Right lobe of liver (tissue), 6 donors: ENCODE data around the gene DBH. TPM values are rescaled to one million over a fixed set of nuclear protein-coding genes. Genes with fewer than 3 reads are reported as not detected.
A peak's percentile ranks its signal among the peaks of the same experiment; 100 is the strongest.

Experiments used
- ATAC-seq, 4 donors: fragments of 200-7000 bp; cut with Tn5 transposase; one replicate each; pipeline ENCODE4 v1.9.1; 2020; ENCODE audit warnings: mild to moderate bottlenecking in 4 of 4, moderate library complexity in 4 of 4
- DNase-seq, 3 donors: peaks; one replicate each; pipeline ENCODE4 v3.0.0-alpha.2; 2020
- H3K27ac ChIP-seq, 3 donors: fragments of 200-600 bp; one replicate each; pipeline ENCODE4 v1.8.0; 2022
- H3K27me3 ChIP-seq, 2 donors: fragments of 200-600 bp; one replicate each; pipeline ENCODE4 v1.8.0; 2022
- H3K36me3 ChIP-seq, 4 donors: fragments of 200-600 bp; sonication (generic) in 1 of 4; one replicate each; pipeline versions ENCODE4 v1.5.1 to v1.8.0; 2017 to 2022; ENCODE audit warnings: control low read depth in 1 of 4
- H3K4me1 ChIP-seq, 4 donors: fragments of 200-600 bp; sonication (generic) in 1 of 4; one replicate each; pipeline versions ENCODE4 v1.5.1 to v1.8.0; 2017 to 2022; ENCODE audit warnings: control low read depth in 1 of 4
- H3K4me3 ChIP-seq, 3 donors: fragments of 200-600 bp; one replicate each; pipeline ENCODE4 v1.8.0; 2022
- H3K9me3 ChIP-seq, 4 donors: fragments of 200-600 bp; sonication (generic) in 1 of 4; one replicate each; pipeline versions ENCODE4 v1.5.1 to v1.8.0; 2017 to 2022; ENCODE audit warnings: control low read depth in 1 of 4
- POLR2A ChIP-seq: fragments of 450-650 bp; IDR thresholded peaks from one replicate; pipeline ENCODE4 v1.6.1; 2017; ENCODE audit warnings: antibody characterized with exemption, mild to moderate bottlenecking
- WGBS: methylation state at CpG from one replicate; pipeline ENCODE4 v1.1.6; 2018; ENCODE audit warnings: low coverage, low lambda C conversion rate; ENCODE audit not compliant: insufficient coverage; ENCODE audit errors: missing lambda C conversion rate; 5-methylcytosine and 5-hydroxymethylcytosine counted together
- intact Hi-C, 2 donors: fragments of 100-400 bp; cut with DNase I; formaldehyde crosslinking; loops; one replicate each; pipeline versions ENCODE4 v1.11.2 to v1.14.1; 2022
- total RNA-seq, 6 experiments: library from RNA; depleted of rRNA in 2 of 6; stranded (reverse); fragments of >200 nt in 2 of 6; fragmentation: NEBNext Ultra II Directional in 3 of 6; extraction: Animal tissue kit (Norgen Biotek cat#: 25700) in 3 of 6; gene quantifications; one replicate each; pipeline versions ENCODE4 v1.1.0 to v1.2.4, GENCODE V29; 2016 to 2023
- TF ChIP-seq, protein P1 (sequence below), 4 donors: fragments of 200-600 bp in 3 of 4; fragments of 450-650 bp in 1 of 4; IDR thresholded peaks; one replicate each; pipeline versions ENCODE4 v1.5.1 to v1.8.0; 2016 to 2022; ENCODE audit warnings: antibody characterized with exemption in 4 of 4, mild to moderate bottlenecking in 2 of 4
- donor health status: DM: no; HTN: yes; CAD: no.
- donor health status: DM: no; HTN: no; CAD: no.
- donor health status: DM: no; HTN: no; CAD: no.
- donor health status: DM: no; HTN: yes; CAD: no.
- donor health status: DM: no; HTN: yes; CAD: no.

DBH gene
- total RNA-seq, 6 experiments from 2014 or later = 1.2 to 12.9 (median 5.7) TPM

GRCh38 chr9:133636902-133637301, 739 bp downstream of the DBH start:
- intact Hi-C loops = no loop called here
- ATAC-seq = no peak
- Histone ChIP-seq H3K4me1 (no peaks in the 10 kb centered on the region), H3K4me3 (peak overlapping the region in 1 of 3 donors; percentile 4), H3K36me3 (no peaks in the 10 kb centered on the region), H3K27me3 (no peaks in the 10 kb centered on the region), H3K27ac (no peak overlapping the region), H3K9me3 (no peaks in the 10 kb centered on the region)
- no peak for TF ChIP-seq POLR2A
- TF ChIP-seq, protein P1, sequence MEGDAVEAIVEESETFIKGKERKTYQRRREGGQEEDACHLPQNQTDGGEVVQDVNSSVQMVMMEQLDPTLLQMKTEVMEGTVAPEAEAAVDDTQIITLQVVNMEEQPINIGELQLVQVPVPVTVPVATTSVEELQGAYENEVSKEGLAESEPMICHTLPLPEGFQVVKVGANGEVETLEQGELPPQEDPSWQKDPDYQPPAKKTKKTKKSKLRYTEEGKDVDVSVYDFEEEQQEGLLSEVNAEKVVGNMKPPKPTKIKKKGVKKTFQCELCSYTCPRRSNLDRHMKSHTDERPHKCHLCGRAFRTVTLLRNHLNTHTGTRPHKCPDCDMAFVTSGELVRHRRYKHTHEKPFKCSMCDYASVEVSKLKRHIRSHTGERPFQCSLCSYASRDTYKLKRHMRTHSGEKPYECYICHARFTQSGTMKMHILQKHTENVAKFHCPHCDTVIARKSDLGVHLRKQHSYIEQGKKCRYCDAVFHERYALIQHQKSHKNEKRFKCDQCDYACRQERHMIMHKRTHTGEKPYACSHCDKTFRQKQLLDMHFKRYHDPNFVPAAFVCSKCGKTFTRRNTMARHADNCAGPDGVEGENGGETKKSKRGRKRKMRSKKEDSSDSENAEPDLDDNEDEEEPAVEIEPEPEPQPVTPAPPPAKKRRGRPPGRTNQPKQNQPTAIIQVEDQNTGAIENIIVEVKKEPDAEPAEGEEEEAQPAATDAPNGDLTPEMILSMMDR (IDR thresholded peaks at IDR 0.05) = no peak
- 83% methylated on average over 7 of the region's 12 CpGs for WGBS
- no peak for DNase-seq

- H3K27ac ChIP-seq = no peak overlapping the region
- peak overlapping the region in 1 of 3 donors; percentile 4 for H3K4me3 ChIP-seq
- no peaks in the 10 kb centered on the region for H3K9me3 ChIP-seq
- H3K36me3 ChIP-seq = no peaks in the 10 kb centered on the region
- intact Hi-C loops = no loop called here
- DNase-seq (no peak), ATAC-seq (no peak)
- 83% methylated on average over 5 of the region's 12 CpGs for WGBS
- H3K27me3 ChIP-seq = no peaks in the 10 kb centered on the region
- no peaks in the 10 kb centered on the region for H3K4me1 ChIP-seq
- TF ChIP-seq, protein P1 (IDR thresholded peaks at IDR 0.05) = no peak
- no peak for TF ChIP-seq POLR2A
These were observed 1.4 kb downstream of the DBH start for GRCh38 chr9:133637451-133638055.

- DNase-seq = no peak
- intact Hi-C loops = no loop called here
- WGBS = 67% methylated on average over 6 of the region's 8 CpGs
- Histone ChIP-seq H3K36me3 (no peaks in the 10 kb centered on the region), H3K4me1 (no peaks in the 10 kb centered on the region), H3K4me3 (no peak overlapping the region), H3K27me3 (no peaks in the 10 kb centered on the region), H3K9me3 (no peaks in the 10 kb centered on the region), H3K27ac (no peak overlapping the region)
- ATAC-seq = no peak
- no peak for TF ChIP-seq POLR2A
- TF ChIP-seq, protein P1 (IDR thresholded peaks at IDR 0.05) = no peak
These were observed 1.9 kb downstream of the DBH start for GRCh38 chr9:133638076-133638475.

DNA sequence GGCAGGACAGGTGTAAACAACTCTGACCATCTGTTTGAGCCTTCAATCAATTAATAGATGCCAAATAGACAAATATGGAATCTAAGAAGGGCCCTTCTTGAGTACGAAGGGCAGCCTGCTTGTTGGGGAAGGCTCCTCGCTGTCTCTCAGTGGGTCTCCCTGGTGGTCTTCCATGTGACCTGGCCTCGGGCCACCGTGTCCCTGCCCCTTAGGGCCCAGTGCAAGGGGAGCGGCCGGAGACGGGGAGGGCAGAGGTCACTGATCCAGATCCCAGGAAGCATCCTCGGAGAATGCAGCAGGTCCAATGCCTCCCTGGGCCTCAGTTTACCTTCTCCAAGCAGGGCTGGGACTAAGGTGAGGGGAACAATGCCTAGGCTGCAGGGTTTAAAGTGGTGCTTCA, 2.5 kb downstream of the DBH start:
- intact Hi-C loops = no loop called here
- Histone ChIP-seq H3K9me3 (no peaks in the 10 kb centered on the region), H3K27ac (no peak overlapping the region), H3K27me3 (no peaks in the 10 kb centered on the region), H3K36me3 (no peaks in the 10 kb centered on the region), H3K4me3 (no peak overlapping the region), H3K4me1 (no peaks in the 10 kb centered on the region)
- ATAC-seq = no peak
- 42% methylated on average over 6 of the region's 8 CpGs for WGBS
- TF ChIP-seq, protein P1 (IDR thresholded peaks at IDR 0.05) = no peak
- TF ChIP-seq POLR2A = no peak
- no peak for DNase-seq

GRCh38 chr9:133639613-133640012, 3.5 kb downstream of the DBH start:
- Histone ChIP-seq H3K4me1 (no peaks in the 10 kb centered on the region), H3K27ac (no peak overlapping the region), H3K9me3 (no peaks in the 10 kb centered on the region), H3K4me3 (no peak overlapping the region), H3K27me3 (no peaks in the 10 kb centered on the region), H3K36me3 (no peaks in the 10 kb centered on the region)
- intact Hi-C loops = no loop called here
- ATAC-seq (no peak), DNase-seq (peak in 1 of 3 donors; percentile 46)
- no CpG with 5 or more reads among the region's 8 CpGs for WGBS
- TF ChIP-seq, protein P1 (IDR thresholded peaks at IDR 0.05) = no peak
- TF ChIP-seq POLR2A = no peak
